OCI-LY3 (cell line): ENCODE data around the gene WWTR1.

Experiments
- EZH2phosphoT487 ChIP-seq: fragments of 200-600 bp; shearing (Covaris generic); IDR thresholded peaks from 2 replicates; pipeline ENCODE4 v1.6.1; 2018; ENCODE audit warnings: antibody characterized with exemption, mixed run types, low read depth
- TF ChIP-seq, protein P1 (sequence below): fragments of 200-600, 300-600 bp; sonication (generic); IDR thresholded peaks from 2 replicates; pipeline ENCODE4 v1.5.1; 2014; ENCODE audit warnings: antibody characterized with exemption, low read length, low read depth

DNA sequence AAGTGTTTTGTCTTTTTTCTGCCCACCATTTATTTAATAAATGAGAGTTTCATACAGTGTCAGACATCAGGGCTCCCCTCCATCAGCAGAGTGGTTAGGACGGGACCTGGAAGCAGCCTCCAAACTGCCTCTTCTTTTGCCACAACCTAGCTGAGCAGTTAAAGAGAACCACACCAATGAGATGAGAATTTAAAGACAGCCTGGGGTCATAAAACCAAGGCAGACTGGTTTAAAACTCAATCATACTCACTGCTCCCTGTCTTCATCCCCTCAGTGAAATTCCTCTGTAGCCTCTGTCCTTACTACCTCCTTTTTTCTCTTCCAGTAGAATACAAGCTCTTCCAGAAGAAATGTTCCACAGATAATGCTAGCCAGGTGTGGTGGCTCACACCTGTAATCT, 78.7 kb downstream of the WWTR1 start:
- TF ChIP-seq, protein P1, sequence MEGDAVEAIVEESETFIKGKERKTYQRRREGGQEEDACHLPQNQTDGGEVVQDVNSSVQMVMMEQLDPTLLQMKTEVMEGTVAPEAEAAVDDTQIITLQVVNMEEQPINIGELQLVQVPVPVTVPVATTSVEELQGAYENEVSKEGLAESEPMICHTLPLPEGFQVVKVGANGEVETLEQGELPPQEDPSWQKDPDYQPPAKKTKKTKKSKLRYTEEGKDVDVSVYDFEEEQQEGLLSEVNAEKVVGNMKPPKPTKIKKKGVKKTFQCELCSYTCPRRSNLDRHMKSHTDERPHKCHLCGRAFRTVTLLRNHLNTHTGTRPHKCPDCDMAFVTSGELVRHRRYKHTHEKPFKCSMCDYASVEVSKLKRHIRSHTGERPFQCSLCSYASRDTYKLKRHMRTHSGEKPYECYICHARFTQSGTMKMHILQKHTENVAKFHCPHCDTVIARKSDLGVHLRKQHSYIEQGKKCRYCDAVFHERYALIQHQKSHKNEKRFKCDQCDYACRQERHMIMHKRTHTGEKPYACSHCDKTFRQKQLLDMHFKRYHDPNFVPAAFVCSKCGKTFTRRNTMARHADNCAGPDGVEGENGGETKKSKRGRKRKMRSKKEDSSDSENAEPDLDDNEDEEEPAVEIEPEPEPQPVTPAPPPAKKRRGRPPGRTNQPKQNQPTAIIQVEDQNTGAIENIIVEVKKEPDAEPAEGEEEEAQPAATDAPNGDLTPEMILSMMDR = no peak
- TF ChIP-seq EZH2phosphoT487 = no peak
